Measurements from ENCODE around the gene NOTCH2NLA. TPM values are rescaled to one million over a fixed set of nuclear protein-coding genes. Genes with fewer than 3 reads are reported as not detected.
"Not testable (repeated sequence)": the region's sequence is repeated elsewhere in the genome, so short reads cannot be mapped to it uniquely, and the experiment has no call there.

The NOTCH2NLA gene
- total and polyA plus RNA-seq, 2 donors (not counting 1 experiment from before 2014, with no cell fraction given), result 30.7 to 150 TPM

DNA sequence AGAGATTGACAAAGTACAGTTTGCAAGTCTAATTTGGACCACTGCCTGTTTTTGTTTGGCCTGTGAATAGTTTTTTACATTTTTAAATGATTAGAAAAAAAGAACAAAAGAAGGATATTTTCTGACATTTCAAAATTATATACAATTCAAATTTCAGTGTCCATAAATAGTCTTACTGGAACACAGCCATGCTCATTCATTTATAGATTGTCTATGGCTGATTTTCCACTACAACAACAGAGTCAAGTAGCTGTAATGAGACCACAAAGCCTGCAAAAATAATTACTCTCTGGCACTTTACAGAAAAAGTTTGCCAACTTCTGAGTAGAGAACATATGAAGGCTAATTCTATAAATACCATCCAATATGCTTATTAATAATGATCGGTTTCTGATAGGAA is 61.1 kb downstream of the NOTCH2NLA start:
- H3K79me2 ChIP-seq (ENCODE audit: control insufficient read depth, insufficient read depth, low read length); H3K9ac ChIP-seq (ENCODE audit: insufficient read depth, low read length); H3K4me3 ChIP-seq (replicated peaks in 1 of 4; ENCODE audit: control extremely low read depth in 1 of 4, insufficient read depth in 1 of 4, low read depth in 3 of 4, low read length in 4 of 4); H2AFZ ChIP-seq (ENCODE audit: low read length); H3K27me3 ChIP-seq (ENCODE audit: control insufficient read depth, insufficient read depth, low read length); H3K4me2 ChIP-seq (ENCODE audit: extremely low read depth, insufficient read depth, low read length); H3K27ac ChIP-seq (ENCODE audit: insufficient read depth, low read length); H3K36me3 ChIP-seq (ENCODE audit: control insufficient read depth, insufficient read depth, low read length); H4K20me1 ChIP-seq (ENCODE audit: control insufficient read depth, extremely low read depth, insufficient read depth, low read length); H3K9me3 ChIP-seq (ENCODE audit: control insufficient read depth, insufficient read depth, low read depth, low read length); DNase-seq (ENCODE audit: low read depth in 2 of 2); H3K4me1 ChIP-seq (ENCODE audit: control insufficient read depth, extremely low read depth, insufficient read depth, low read length): not testable (repeated sequence)

DNA sequence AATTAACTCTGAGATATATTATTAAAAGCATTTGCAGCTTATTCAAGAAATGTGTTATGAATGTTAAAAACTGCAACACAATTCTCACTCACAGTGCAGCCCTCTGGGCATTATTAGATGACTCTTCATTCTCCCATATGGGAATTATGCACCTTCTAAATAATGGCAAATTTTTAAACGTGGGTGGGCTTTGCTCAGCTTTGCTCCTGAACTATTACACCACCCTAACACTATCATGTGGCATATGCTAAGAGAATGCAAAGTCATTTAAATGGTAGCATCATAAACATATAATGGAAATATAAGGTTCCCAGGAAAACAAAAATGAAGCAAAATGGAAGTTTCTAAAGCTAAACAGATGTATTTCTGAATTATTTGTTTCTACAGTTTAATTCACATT is 61.5 kb downstream of the NOTCH2NLA start:
- not testable (repeated sequence) for H3K27me3 ChIP-seq (ENCODE audit: control insufficient read depth, insufficient read depth, low read length); H3K27ac ChIP-seq (ENCODE audit: insufficient read depth, low read length); H2AFZ ChIP-seq (ENCODE audit: low read length); H3K9me3 ChIP-seq (ENCODE audit: control insufficient read depth, insufficient read depth, low read depth, low read length); H4K20me1 ChIP-seq (ENCODE audit: control insufficient read depth, extremely low read depth, insufficient read depth, low read length); DNase-seq (ENCODE audit: low read depth in 2 of 2); H3K79me2 ChIP-seq (ENCODE audit: control insufficient read depth, insufficient read depth, low read length); H3K4me2 ChIP-seq (ENCODE audit: extremely low read depth, insufficient read depth, low read length); H3K9ac ChIP-seq (ENCODE audit: insufficient read depth, low read length); H3K4me3 ChIP-seq (replicated peaks in 1 of 4; ENCODE audit: control extremely low read depth in 1 of 4, insufficient read depth in 1 of 4, low read depth in 3 of 4, low read length in 4 of 4); H3K4me1 ChIP-seq (ENCODE audit: control insufficient read depth, extremely low read depth, insufficient read depth, low read length); H3K36me3 ChIP-seq (ENCODE audit: control insufficient read depth, insufficient read depth, low read length)

DNA sequence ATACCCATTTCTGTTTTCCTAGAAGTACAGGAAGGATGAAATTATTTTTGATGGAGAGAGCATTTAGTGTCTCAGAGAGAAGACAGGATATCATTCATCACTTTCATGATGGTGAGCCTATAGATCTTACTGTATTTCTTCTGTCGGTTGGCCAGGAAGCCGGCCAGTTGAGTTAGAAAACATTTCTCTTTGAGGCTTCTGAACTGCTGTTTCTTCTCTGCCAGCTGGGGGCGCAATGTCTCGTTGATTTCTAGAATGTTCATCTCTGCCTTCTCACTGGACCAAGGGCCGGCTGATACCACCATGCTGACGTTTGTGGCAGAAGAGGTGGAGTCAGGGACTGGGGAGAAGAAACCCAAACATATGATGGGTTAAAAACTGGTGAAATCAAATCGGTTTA is 84.4 kb downstream of the NOTCH2NLA start, which contains the start of gene NBPF10:
Gene NBPF10, minus strand, starts transcription at position 340 of the 400 bp plus-strand sequence. Its CDS starts 35 bp downstream, at position 305.
- not testable (repeated sequence) for H2AFZ ChIP-seq (ENCODE audit: low read length); H3K4me2 ChIP-seq (ENCODE audit: extremely low read depth, insufficient read depth, low read length)

More for the DNA sequence above, 84.4 kb downstream of the NOTCH2NLA start, which contains the start of gene NBPF10:
- not testable (repeated sequence) for H3K36me3 ChIP-seq (ENCODE audit: control insufficient read depth, insufficient read depth, low read length); DNase-seq (ENCODE audit: low read depth in 2 of 2); H3K79me2 ChIP-seq (ENCODE audit: control insufficient read depth, insufficient read depth, low read length); H3K9me3 ChIP-seq (ENCODE audit: control insufficient read depth, insufficient read depth, low read depth, low read length); H4K20me1 ChIP-seq (ENCODE audit: control insufficient read depth, extremely low read depth, insufficient read depth, low read length); H3K4me1 ChIP-seq (ENCODE audit: control insufficient read depth, extremely low read depth, insufficient read depth, low read length); H3K4me3 ChIP-seq (replicated peaks in 1 of 4; ENCODE audit: control extremely low read depth in 1 of 4, insufficient read depth in 1 of 4, low read depth in 3 of 4, low read length in 4 of 4); H3K27ac ChIP-seq (ENCODE audit: insufficient read depth, low read length); H3K9ac ChIP-seq (ENCODE audit: insufficient read depth, low read length); H3K27me3 ChIP-seq (ENCODE audit: control insufficient read depth, insufficient read depth, low read length)

Other genes starting within 250 kb of the NOTCH2NLA start
- 361 and 773 TPM in 2 replicates for gene TXNIP, start 232.4 kb downstream of the NOTCH2NLA start, total RNA-seq
- gene TXNIP, start 232.4 kb downstream of the NOTCH2NLA start, polyA plus RNA-seq, result 61.1 and 204 TPM in 2 replicates
- gene HJV, start 207.3 kb downstream of the NOTCH2NLA start, total RNA-seq, result not detected in 2 replicates
- gene HJV, start 207.3 kb downstream of the NOTCH2NLA start, polyA plus RNA-seq, result not detected in 2 replicates
- 5.1 and 5.4 TPM in 2 replicates for gene NBPF10, start 84.2 kb downstream of the NOTCH2NLA start, total RNA-seq
- 0.93 and 2.3 TPM in 2 replicates for gene NBPF10, start 84.2 kb downstream of the NOTCH2NLA start, polyA plus RNA-seq

Measured in fibroblast of lung (primary cell).